Panc1 (cell line): ENCODE measurements around the gene GRID1. TPM values are rescaled to one million over a fixed set of nuclear protein-coding genes. Genes with fewer than 3 reads are reported as not detected.

Experiments used
- ATAC-seq: fragments of 200-7000 bp; cut with Tn5 transposase; 2 replicates; pipeline ENCODE4 v1.9.1; 2020; ENCODE audit warnings: mild to moderate bottlenecking, moderate library complexity
- BruUV-seq: library from RNA; stranded (reverse); fragments of 400-500 nt; replicated peaks from 2 replicates; lab custom pipeline; 2021; lab: Mats Ljungman, UMichigan
- CTCF ChIA-PET: fragments of 300-600 bp; sonication (Branson Sonifier 250); formaldehyde crosslinking; loops from one replicate; lab custom pipeline; 2022; ENCODE audit warnings: antibody characterized with exemption; lab: Charles Lee
- POLR2A ChIA-PET: fragments of 300-600 bp; sonication (Branson Sonifier 250); formaldehyde crosslinking; loops from one replicate; lab custom pipeline; 2022; ENCODE audit warnings: antibody characterized with exemption; lab: Charles Lee
- DNase-seq: peaks from one replicate; pipeline ENCODE4 v3.0.0-alpha.2; 2010; ENCODE audit warnings: low read depth, low spot score
- H3K27ac ChIP-seq: 2 replicates; pipeline ENCODE4 v1.5.1; 2011; ENCODE audit warnings: mild to moderate bottlenecking, low read length, inconsistent platforms
- H3K27me3 ChIP-seq: fragments of 200-500 bp; sonication (Bioruptor generic); 2 replicates; pipeline ENCODE4 v1.6.0; 2014; ENCODE audit warnings: low read length, inconsistent platforms; ENCODE audit not compliant: control insufficient read depth, insufficient read depth
- H3K36me3 ChIP-seq: fragments of 200-500 bp; sonication (Bioruptor generic); 2 replicates; pipeline ENCODE4 v1.5.1; 2014; ENCODE audit warnings: inconsistent platforms, mild to moderate bottlenecking, low read length, moderate library complexity; ENCODE audit not compliant: control insufficient read depth, insufficient read depth
- H3K4me1 ChIP-seq: 2 replicates; pipeline ENCODE4 v1.5.1; 2011; ENCODE audit warnings: inconsistent platforms, mild to moderate bottlenecking, low read length, moderate library complexity; ENCODE audit not compliant: control insufficient read depth, insufficient read depth
- H3K4me3 ChIP-seq, 2 experiments: 2 replicates each; pipeline ENCODE4 v1.5.1; 2011 to 2012; ENCODE audit warnings: low read depth in 2 of 2, low read length in 2 of 2, mild to moderate bottlenecking in 2 of 2, inconsistent platforms in 1 of 2, moderate library complexity in 1 of 2
- H3K9me3 ChIP-seq: fragments of 200-500 bp; sonication (Bioruptor generic); 2 replicates; pipeline ENCODE4 v1.5.1; 2014; ENCODE audit warnings: low read depth, mild to moderate bottlenecking, inconsistent platforms, low read length, moderate library complexity; ENCODE audit not compliant: control insufficient read depth, insufficient read depth
- POLR2AphosphoS5 ChIP-seq: IDR thresholded peaks from 2 replicates; pipeline ENCODE4 v1.6.1; 2012; ENCODE audit warnings: mild to moderate bottlenecking, low read depth, low read length, moderate library complexity
- SIN3A ChIP-seq: IDR thresholded peaks from 2 replicates; pipeline ENCODE4 v1.6.1; 2012; ENCODE audit warnings: low read depth, mild to moderate bottlenecking, low read length, moderate library complexity, borderline replicate concordance; ENCODE audit not compliant: insufficient read depth
- TCF7L2 ChIP-seq: IDR thresholded peaks from 2 replicates; pipeline ENCODE4 v1.6.1; 2011; ENCODE audit warnings: mild to moderate bottlenecking, low read depth, low read length, inconsistent platforms
- in situ Hi-C: cut with HindIII; loops from 2 replicates; pipeline ENCODE4 v1.10.0; 2016; ENCODE audit warnings: low sequenced_read_pairs, low pct_unique_long_range_greater_than_20kb
- intact Hi-C: fragments of 100-400 bp; cut with micrococcal nuclease; formaldehyde crosslinking; loops from one replicate; pipeline ENCODE4 v1.10.0; 2022; ENCODE audit not compliant: unreplicated experiment
- total RNA-seq: library from RNA; stranded (reverse); gene quantifications from one replicate; pipeline ENCODE4 v1.2.1, GENCODE V29; 2021; ENCODE audit not compliant: unreplicated experiment
- TF ChIP-seq, protein P1 (sequence below), 2 experiments: IDR thresholded peaks; 2 replicates each; pipeline ENCODE4 v1.6.1; 2011 to 2012; ENCODE audit warnings: low read depth in 2 of 2, control low read depth in 1 of 2, low read length in 1 of 2, mild to moderate bottlenecking in 1 of 2, moderate library complexity in 1 of 2; ENCODE audit not compliant: insufficient read depth in 1 of 2
- TF ChIP-seq, protein P2 (sequence below): fragments of 450-650 bp; IDR thresholded peaks from 2 replicates; pipeline ENCODE4 v1.5.1; 2017; ENCODE audit warnings: mild to moderate bottlenecking

Gene GRID1
- total RNA-seq, 1 experiment from 2014 or later, result 2.3 TPM

DNA sequence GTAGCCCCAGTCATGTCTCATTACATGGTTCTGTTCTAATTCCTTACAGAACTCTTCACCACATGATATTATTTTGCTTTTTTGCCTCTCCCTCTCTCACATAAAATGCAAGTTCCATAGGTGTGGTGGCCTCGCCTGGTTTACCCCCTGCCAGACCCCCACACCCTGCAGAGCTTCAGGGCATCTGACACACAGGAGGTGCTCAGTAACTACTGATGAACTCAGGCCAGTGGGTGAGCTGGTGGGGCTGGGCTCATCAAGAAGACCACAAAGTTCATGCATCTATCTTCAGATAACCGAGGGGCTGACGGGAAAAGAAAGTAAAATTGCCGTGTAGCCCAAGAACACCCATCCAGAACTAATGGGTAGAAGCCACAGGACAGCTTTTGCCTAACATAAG lies 253.1 kb downstream of the GRID1 start:
- H3K4me1 ChIP-seq, result no peaks in the 10 kb centered on the region
- ChIA-PET POLR2A (no interaction called here), CTCF (no interaction called here)
- ATAC-seq, result no peak
- no TSS peak for BruUV-seq
- H3K4me3 ChIP-seq, result no peak overlapping the region
- no peak for TF ChIP-seq TCF7L2
- TF ChIP-seq SIN3A, result no peak
- TF ChIP-seq, protein P1, sequence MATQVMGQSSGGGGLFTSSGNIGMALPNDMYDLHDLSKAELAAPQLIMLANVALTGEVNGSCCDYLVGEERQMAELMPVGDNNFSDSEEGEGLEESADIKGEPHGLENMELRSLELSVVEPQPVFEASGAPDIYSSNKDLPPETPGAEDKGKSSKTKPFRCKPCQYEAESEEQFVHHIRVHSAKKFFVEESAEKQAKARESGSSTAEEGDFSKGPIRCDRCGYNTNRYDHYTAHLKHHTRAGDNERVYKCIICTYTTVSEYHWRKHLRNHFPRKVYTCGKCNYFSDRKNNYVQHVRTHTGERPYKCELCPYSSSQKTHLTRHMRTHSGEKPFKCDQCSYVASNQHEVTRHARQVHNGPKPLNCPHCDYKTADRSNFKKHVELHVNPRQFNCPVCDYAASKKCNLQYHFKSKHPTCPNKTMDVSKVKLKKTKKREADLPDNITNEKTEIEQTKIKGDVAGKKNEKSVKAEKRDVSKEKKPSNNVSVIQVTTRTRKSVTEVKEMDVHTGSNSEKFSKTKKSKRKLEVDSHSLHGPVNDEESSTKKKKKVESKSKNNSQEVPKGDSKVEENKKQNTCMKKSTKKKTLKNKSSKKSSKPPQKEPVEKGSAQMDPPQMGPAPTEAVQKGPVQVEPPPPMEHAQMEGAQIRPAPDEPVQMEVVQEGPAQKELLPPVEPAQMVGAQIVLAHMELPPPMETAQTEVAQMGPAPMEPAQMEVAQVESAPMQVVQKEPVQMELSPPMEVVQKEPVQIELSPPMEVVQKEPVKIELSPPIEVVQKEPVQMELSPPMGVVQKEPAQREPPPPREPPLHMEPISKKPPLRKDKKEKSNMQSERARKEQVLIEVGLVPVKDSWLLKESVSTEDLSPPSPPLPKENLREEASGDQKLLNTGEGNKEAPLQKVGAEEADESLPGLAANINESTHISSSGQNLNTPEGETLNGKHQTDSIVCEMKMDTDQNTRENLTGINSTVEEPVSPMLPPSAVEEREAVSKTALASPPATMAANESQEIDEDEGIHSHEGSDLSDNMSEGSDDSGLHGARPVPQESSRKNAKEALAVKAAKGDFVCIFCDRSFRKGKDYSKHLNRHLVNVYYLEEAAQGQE (IDR thresholded peaks at IDR 0.05; ENCODE audit: insufficient read depth in 1 of 2, low read depth in 2 of 2, low read length in 1 of 2), result no peak
- no peak for TF ChIP-seq POLR2AphosphoS5
- TF ChIP-seq, protein P2, sequence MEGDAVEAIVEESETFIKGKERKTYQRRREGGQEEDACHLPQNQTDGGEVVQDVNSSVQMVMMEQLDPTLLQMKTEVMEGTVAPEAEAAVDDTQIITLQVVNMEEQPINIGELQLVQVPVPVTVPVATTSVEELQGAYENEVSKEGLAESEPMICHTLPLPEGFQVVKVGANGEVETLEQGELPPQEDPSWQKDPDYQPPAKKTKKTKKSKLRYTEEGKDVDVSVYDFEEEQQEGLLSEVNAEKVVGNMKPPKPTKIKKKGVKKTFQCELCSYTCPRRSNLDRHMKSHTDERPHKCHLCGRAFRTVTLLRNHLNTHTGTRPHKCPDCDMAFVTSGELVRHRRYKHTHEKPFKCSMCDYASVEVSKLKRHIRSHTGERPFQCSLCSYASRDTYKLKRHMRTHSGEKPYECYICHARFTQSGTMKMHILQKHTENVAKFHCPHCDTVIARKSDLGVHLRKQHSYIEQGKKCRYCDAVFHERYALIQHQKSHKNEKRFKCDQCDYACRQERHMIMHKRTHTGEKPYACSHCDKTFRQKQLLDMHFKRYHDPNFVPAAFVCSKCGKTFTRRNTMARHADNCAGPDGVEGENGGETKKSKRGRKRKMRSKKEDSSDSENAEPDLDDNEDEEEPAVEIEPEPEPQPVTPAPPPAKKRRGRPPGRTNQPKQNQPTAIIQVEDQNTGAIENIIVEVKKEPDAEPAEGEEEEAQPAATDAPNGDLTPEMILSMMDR, result no peak
- DNase-seq, result no peak
- H3K9me3 ChIP-seq, result no peaks in the 10 kb centered on the region
- in situ Hi-C loops (no loop called here), intact Hi-C loops (no loop called here)
- H3K27ac ChIP-seq, result no peak overlapping the region
- H3K36me3 ChIP-seq, result no peaks in the 10 kb centered on the region
- H3K27me3 ChIP-seq, result no peaks in the 10 kb centered on the region

DNA sequence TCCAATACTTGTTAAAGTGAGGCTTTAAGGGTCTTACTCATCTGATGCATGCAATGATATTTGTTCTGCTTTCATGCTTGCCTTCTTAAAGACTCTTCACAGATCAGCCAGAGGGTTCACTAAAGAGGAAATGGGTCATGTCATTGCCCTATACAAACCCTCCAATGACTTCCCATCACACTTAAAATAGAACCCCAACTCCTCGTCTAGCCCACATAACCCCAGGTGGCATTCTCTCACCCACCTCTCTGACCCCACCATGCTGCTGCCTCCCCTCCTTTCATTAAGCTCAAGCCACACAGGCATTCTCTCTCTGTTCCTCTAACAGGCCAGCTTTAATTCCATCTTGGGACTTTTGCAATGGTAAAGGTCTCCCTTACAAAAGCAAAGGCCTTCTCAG lies 253.6 kb downstream of the GRID1 start:
- in situ Hi-C loops, result no loop called here
- Histone ChIP-seq H3K4me3 (no peak overlapping the region), H3K27ac (no peak overlapping the region), H3K27me3 (no peaks in the 10 kb centered on the region), H3K4me1 (no peaks in the 10 kb centered on the region), H3K9me3 (no peaks in the 10 kb centered on the region), H3K36me3 (no peaks in the 10 kb centered on the region)
- ChIA-PET CTCF (no interaction called here), POLR2A (no interaction called here)
- TF ChIP-seq, protein P1 (IDR thresholded peaks at IDR 0.05; ENCODE audit: insufficient read depth in 1 of 2, low read depth in 2 of 2, low read length in 1 of 2), result no peak
- TF ChIP-seq, protein P2, result no peak
- TF ChIP-seq POLR2AphosphoS5 (no peak), TCF7L2 (no peak), SIN3A (no peak)
- intact Hi-C loops, result no loop called here
- BruUV-seq, result no TSS peak
- no peak for DNase-seq
- no peak for ATAC-seq
